GM19438 (cell line): ENCODE results near the gene CMSS1.

Source experiments
- ATAC-seq: cut with Tn5 transposase; IDR thresholded peaks from one replicate; pipeline ENCODE4 v1.9.1; 2021; ENCODE audit warnings: low read depth; ENCODE audit not compliant: unreplicated experiment

CMSS1 gene

GRCh38 chr3:100010087-100010417 lies 192.4 kb downstream of the CMSS1 start:
- no peak for ATAC-seq

- ATAC-seq, result no peak
Measured at GRCh38 chr3:100018806-100019205, 201.1 kb downstream of the CMSS1 start.

- no peak for ATAC-seq
Measured at GRCh38 chr3:100019719-100020118, 202.1 kb downstream of the CMSS1 start.

- ATAC-seq, result no peak
Measured at GRCh38 chr3:100020876-100021644, 203.4 kb downstream of the CMSS1 start.

GRCh38 chr3:100022506-100022905 lies 204.8 kb downstream of the CMSS1 start:
- no peak for ATAC-seq

- no peak for ATAC-seq
Measured at GRCh38 chr3:100023150-100023549, 205.5 kb downstream of the CMSS1 start.

- ATAC-seq, result no peak
Measured at GRCh38 chr3:100023595-100023994, 205.9 kb downstream of the CMSS1 start.

GRCh38 chr3:100024520-100025303 lies 207.1 kb downstream of the CMSS1 start:
- no peak for ATAC-seq

GRCh38 chr3:100027321-100027720 lies 209.7 kb downstream of the CMSS1 start:
- ATAC-seq, result no peak

- no peak for ATAC-seq
Measured at GRCh38 chr3:100029052-100029451, 211.4 kb downstream of the CMSS1 start.

- no peak for ATAC-seq
Measured at GRCh38 chr3:100029689-100030088, 212.0 kb downstream of the CMSS1 start.

GRCh38 chr3:100030346-100030745 lies 212.7 kb downstream of the CMSS1 start:
- ATAC-seq, result no peak

GRCh38 chr3:100030914-100031425 lies 213.3 kb downstream of the CMSS1 start:
- ATAC-seq, result no peak

GRCh38 chr3:100032243-100032642 lies 214.6 kb downstream of the CMSS1 start:
- no peak for ATAC-seq

GRCh38 chr3:100033184-100033583 lies 215.5 kb downstream of the CMSS1 start:
- ATAC-seq, result no peak

GRCh38 chr3:100033903-100034471 lies 216.3 kb downstream of the CMSS1 start:
- no peak for ATAC-seq

- ATAC-seq, result no peak
Measured at GRCh38 chr3:100039075-100039474, 221.4 kb downstream of the CMSS1 start.

- no peak for ATAC-seq
Measured at GRCh38 chr3:100040451-100041225, 223.0 kb downstream of the CMSS1 start.

- ATAC-seq, result no peak
Measured at GRCh38 chr3:100041328-100041749, 223.7 kb downstream of the CMSS1 start.

- ATAC-seq, result no peak
Measured at GRCh38 chr3:100042166-100042981, 224.7 kb downstream of the CMSS1 start.
